ENCODE data around the gene ODF2. TPM values are rescaled to one million over a fixed set of nuclear protein-coding genes. Genes with fewer than 3 reads are reported as not detected.
A peak's percentile ranks its signal among the peaks of the same experiment; 100 is the strongest.
"Not testable (repeated sequence)": the region's sequence is repeated elsewhere in the genome, so short reads cannot be mapped to it uniquely, and the experiment has no call there.

ODF2 gene
- total and polyA plus RNA-seq, 2 donors (not counting 3 experiments of a cell fraction or from before 2014, with no cell fraction given): 16.7 to 49.5 TPM

- Histone ChIP-seq H3K27me3 (ENCODE audit: control insufficient read depth in 2 of 2, insufficient read depth in 2 of 2, low read length in 2 of 2) (peaks cover 9% of the 10 kb centered on the region in 2 experiments), H3K9me3 (replicated peaks; ENCODE audit: control insufficient read depth, insufficient read depth, low read length) (no peaks in the 10 kb centered on the region), H3K36me3 (ENCODE audit: control insufficient read depth in 2 of 2, extremely low read depth in 1 of 2, insufficient read depth in 2 of 2, low read length in 2 of 2) (no peaks in the 10 kb centered on the region), H3K27ac (ENCODE audit: insufficient read depth, low read depth, low read length) (no peak overlapping the region), H2AFZ (ENCODE audit: low read depth, low read length) (no peak overlapping the region), H3K4me1 (ENCODE audit: control insufficient read depth, extremely low read depth, insufficient read depth, low read length) (no peaks in the 10 kb centered on the region), H3K4me3 (replicated peaks in 1 of 3; ENCODE audit: insufficient read depth in 1 of 3, low read depth in 1 of 3, low read length in 3 of 3) (no peak overlapping the region), H4K20me1 (replicated peaks; ENCODE audit: control insufficient read depth, extremely low read depth, insufficient read depth, low read length) (no peaks in the 10 kb centered on the region), H3K9me1 (replicated peaks; ENCODE audit: control insufficient read depth, extremely low read depth, insufficient read depth, low read length) (no peaks in the 10 kb centered on the region), H3K79me2 (ENCODE audit: control insufficient read depth, insufficient read depth, low read length) (no peaks in the 10 kb centered on the region), H3K4me2 (ENCODE audit: insufficient read depth, low read length) (no peak overlapping the region), H3K9ac (replicated peaks; ENCODE audit: extremely low read depth, insufficient read depth, low read length) (no peak overlapping the region)
- POLR2A ChIA-PET: no interaction called here
- TF ChIP-seq CTCF (IDR thresholded peaks at IDR 0.05; ENCODE audit: extremely low read depth in 1 of 2, insufficient read depth in 1 of 2, low read depth in 1 of 2, low read length in 2 of 2): peak; percentile 54 to 84
- no peak for TF ChIP-seq JUN (IDR thresholded peaks at IDR 0.05; ENCODE audit: borderline replicate concordance, insufficient read depth, insufficient read length, low read depth)
- intact Hi-C loops (cut with micrococcal nuclease) (loop anchor here (1.0 to 2.0 kb wide), 4 partner anchors 41 to 157 kb away; partner anchors contain the start of gene URM1), dilution Hi-C loops (cut with MboI; ENCODE audit: extremely low pct_ligation_motif_present, low sequenced_read_pairs) (no loop called here)
- DNase-seq (ENCODE audit: low read depth, low spot score) (peak; percentile 76), FAIRE-seq (no peak)
- no TSS peak for BruUV-seq (replicated peaks)
- CTCF ChIA-PET: interaction anchor here (1.0 to 7.4 kb wide), 11 partner anchors 8 to 157 kb away, joined by 4 to 108 read pairs (median 10); partner anchors contain the start of genes CERCAM and URM1
Measured at GRCh38 chr9:128412120-128412790, 43.6 kb upstream of the ODF2 start.

- POLR2A ChIA-PET; H3K9ac ChIP-seq (replicated peaks; ENCODE audit: extremely low read depth, insufficient read depth, low read length); H3K27me3 ChIP-seq (ENCODE audit: control insufficient read depth in 2 of 2, insufficient read depth in 2 of 2, low read length in 2 of 2); BruUV-seq (replicated peaks); H3K79me2 ChIP-seq (ENCODE audit: control insufficient read depth, insufficient read depth, low read length); H3K4me1 ChIP-seq (ENCODE audit: control insufficient read depth, extremely low read depth, insufficient read depth, low read length); H2AFZ ChIP-seq (ENCODE audit: low read depth, low read length); H3K9me3 ChIP-seq (replicated peaks; ENCODE audit: control insufficient read depth, insufficient read depth, low read length); H3K27ac ChIP-seq (ENCODE audit: insufficient read depth, low read depth, low read length); H3K4me3 ChIP-seq (replicated peaks in 1 of 3; ENCODE audit: insufficient read depth in 1 of 3, low read depth in 1 of 3, low read length in 3 of 3); DNase-seq (ENCODE audit: low read depth, low spot score); FAIRE-seq; dilution Hi-C loops (cut with MboI; ENCODE audit: extremely low pct_ligation_motif_present, low sequenced_read_pairs); H4K20me1 ChIP-seq (replicated peaks; ENCODE audit: control insufficient read depth, extremely low read depth, insufficient read depth, low read length); H3K36me3 ChIP-seq (ENCODE audit: control insufficient read depth in 2 of 2, extremely low read depth in 1 of 2, insufficient read depth in 2 of 2, low read length in 2 of 2); H3K9me1 ChIP-seq (replicated peaks; ENCODE audit: control insufficient read depth, extremely low read depth, insufficient read depth, low read length); H3K4me2 ChIP-seq (ENCODE audit: insufficient read depth, low read length): not testable (repeated sequence)
- intact Hi-C loops (cut with micrococcal nuclease): loop anchor here (2.0 kb wide), 1 partner anchor 43 kb away; the partner anchor contains the start of gene URM1
- CTCF ChIA-PET: interaction anchor here (7.4 kb wide), 1 partner anchor 52 kb away, joined by 108 read pairs; no protein-coding TSS in a partner anchor
Measured at GRCh38 chr9:128413728-128414127, 42.1 kb upstream of the ODF2 start.
